Kidney (tissue), 2 donors: Measurements from ENCODE around the gene SCLY. TPM values are rescaled to one million over a fixed set of nuclear protein-coding genes. Genes with fewer than 3 reads are reported as not detected.

Experiments used
- polyA plus RNA-seq: library from polyadenylated mRNA; stranded (reverse); fragments of 350-450 nt; fragmentation: Illumina TruSeq; extraction: RNeasy Lipid Tissue Mini Kit (QIAGEN cat#74804); gene quantifications from one replicate; pipeline ENCODE4 v1.2.3, GENCODE V29; 2014; ENCODE audit warnings: low read depth, low replicate concordance; ENCODE audit not compliant: insufficient read depth
- total RNA-seq: library from RNA; stranded (reverse); fragmentation: NEBNext Ultra II Directional; extraction: Animal tissue kit (Norgen Biotek cat#: 25700); gene quantifications from one replicate; pipeline ENCODE4 v1.2.1, GENCODE V29; 2021
- donor health status: DM: yes; HTN: yes; CAD: no.

The SCLY gene
- total and polyA plus RNA-seq, 2 donors from 2014 or later = 18.3 to 21.9 TPM

Other genes with a start within 250 kb of the SCLY start
- 8.8 TPM for gene RAMP1, start 201.4 kb upstream of the SCLY start, total RNA-seq
- 17.3 TPM for gene RAMP1, start 201.4 kb upstream of the SCLY start, polyA plus RNA-seq
- gene UBE2F, start 94.0 kb upstream of the SCLY start, total RNA-seq = 34.5 TPM
- gene UBE2F, start 94.0 kb upstream of the SCLY start, polyA plus RNA-seq = 68.7 TPM
- gene ESPNL, start 39.3 kb downstream of the SCLY start, total RNA-seq = 2.7 TPM
- 0.28 TPM for gene ESPNL, start 39.3 kb downstream of the SCLY start, polyA plus RNA-seq
- gene KLHL30, start 77.7 kb downstream of the SCLY start, total RNA-seq = 5.7 TPM
- 0.24 TPM for gene KLHL30, start 77.7 kb downstream of the SCLY start, polyA plus RNA-seq
- 61.4 TPM for gene ERFE, start 98.0 kb downstream of the SCLY start, total RNA-seq
- 1.6 TPM for gene ERFE, start 98.0 kb downstream of the SCLY start, polyA plus RNA-seq
- 47.7 TPM for gene ILKAP, start 142.7 kb downstream of the SCLY start, total RNA-seq
- 38.4 TPM for gene ILKAP, start 142.7 kb downstream of the SCLY start, polyA plus RNA-seq
- 5.2 TPM for gene HES6, start 179.0 kb downstream of the SCLY start, total RNA-seq
- gene HES6, start 179.0 kb downstream of the SCLY start, polyA plus RNA-seq = 5.5 TPM
- gene PER2, start 227.6 kb downstream of the SCLY start, total RNA-seq = 28.4 TPM
- gene PER2, start 227.6 kb downstream of the SCLY start, polyA plus RNA-seq = 1.8 TPM